Subcutaneous abdominal adipose tissue (tissue), 5 donors: Measurements from ENCODE around the gene CELF3.
"Not testable (repeated sequence)": the region's sequence is repeated elsewhere in the genome, so short reads cannot be mapped to it uniquely, and the experiment has no call there.

Experiments
- H3K27ac ChIP-seq: one replicate; pipeline ENCODE4 v1.7.0; 2013; ENCODE audit warnings: low read depth, mild to moderate bottlenecking, inconsistent platforms, low read length, moderate library complexity
- H3K27me3 ChIP-seq, 5 donors: one replicate each; pipeline ENCODE4 v1.7.0; 2013; ENCODE audit warnings: low read length in 5 of 5, inconsistent platforms in 1 of 5; ENCODE audit not compliant: control insufficient read depth in 5 of 5, insufficient read depth in 4 of 5
- H3K36me3 ChIP-seq, 5 donors: one replicate each; pipeline ENCODE4 v1.7.0; 2013; ENCODE audit warnings: low read length in 5 of 5; ENCODE audit not compliant: control insufficient read depth in 5 of 5, insufficient read depth in 5 of 5
- H3K4me1 ChIP-seq, 5 donors: one replicate each; pipeline ENCODE4 v1.7.0; 2013; ENCODE audit warnings: low read length in 5 of 5, mild to moderate bottlenecking in 3 of 5, moderate library complexity in 1 of 5; ENCODE audit not compliant: control insufficient read depth in 5 of 5, insufficient read depth in 5 of 5
- H3K4me3 ChIP-seq, 5 donors: one replicate each; pipeline ENCODE4 v1.7.0; 2013; ENCODE audit warnings: low read length in 5 of 5, low read depth in 1 of 5
- H3K9ac ChIP-seq, 5 donors: one replicate each; pipeline ENCODE4 v1.7.0; 2013; ENCODE audit warnings: low read length in 5 of 5, mild to moderate bottlenecking in 4 of 5, moderate library complexity in 3 of 5
- H3K9me3 ChIP-seq, 5 donors: one replicate each; pipeline ENCODE4 v1.7.0; 2013; ENCODE audit warnings: low read length in 5 of 5; ENCODE audit not compliant: control insufficient read depth in 5 of 5
- donor health status: healthy.
- donor health status: healthy.
- donor health status: healthy.
- donor health status: healthy.
- donor health status: healthy.

Gene CELF3

DNA sequence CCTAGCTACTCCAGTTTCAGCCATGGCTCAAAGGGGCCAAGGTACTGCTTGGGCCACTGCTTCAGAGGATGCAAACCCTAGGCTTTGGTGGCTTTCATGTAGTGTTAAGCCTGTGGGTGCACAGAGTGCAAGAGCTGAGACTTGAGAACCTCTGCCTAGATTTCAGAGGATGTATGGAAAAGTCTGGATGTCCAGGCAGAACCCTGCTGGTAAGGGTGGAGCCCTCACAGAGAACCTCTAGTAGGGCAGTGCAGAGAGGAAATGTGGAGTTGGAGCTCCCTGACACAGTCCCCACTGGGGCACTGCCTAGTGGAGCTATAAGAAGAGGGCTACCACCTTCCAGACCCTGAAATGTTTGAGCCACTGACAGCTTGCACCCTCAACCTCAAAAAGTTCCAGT, 20.9 kb upstream of the CELF3 start:
- Histone ChIP-seq H3K27ac (no peak overlapping the region), H3K27me3 (peaks cover 0 to 4% (median 0%) of the 10 kb centered on the region in 5 donors), H3K9ac (no peak overlapping the region), H3K4me1 (peaks cover 0 to 6% (median 2%) of the 10 kb centered on the region in 5 donors), H3K4me3 (no peak overlapping the region), H3K36me3 (no peaks in the 10 kb centered on the region), H3K9me3 (peaks cover 0 to 9% (median 6%) of the 10 kb centered on the region in 5 donors)

GRCh38 chr1:151737026-151737425, 20.4 kb upstream of the CELF3 start:
- no peak overlapping the region for H3K4me3 ChIP-seq
- H3K27ac ChIP-seq = no peak overlapping the region
- H3K4me1 ChIP-seq = peaks cover 0 to 6% (median 2%) of the 10 kb centered on the region in 5 donors
- peaks cover 0 to 5% (median 0%) of the 10 kb centered on the region in 5 donors for H3K27me3 ChIP-seq
- H3K36me3 ChIP-seq = no peaks in the 10 kb centered on the region
- no peak overlapping the region for H3K9ac ChIP-seq
- H3K9me3 ChIP-seq = peaks cover 0 to 9% (median 6%) of the 10 kb centered on the region in 5 donors

- peaks cover 0 to 20% (median 13%) of the 10 kb centered on the region in 5 donors for H3K27me3 ChIP-seq
- H3K9me3 ChIP-seq, H3K36me3 ChIP-seq, H3K4me3 ChIP-seq, H3K27ac ChIP-seq, H3K4me1 ChIP-seq, H3K9ac ChIP-seq: not testable (repeated sequence)
Measured at GRCh38 chr1:151733995-151734394, 17.4 kb upstream of the CELF3 start.

- Histone ChIP-seq H3K27ac (no peak overlapping the region), H3K36me3 (no peaks in the 10 kb centered on the region), H3K4me1 (peaks cover 0 to 3% (median 2%) of the 10 kb centered on the region in 5 donors), H3K27me3 (peaks cover 0 to 24% (median 13%) of the 10 kb centered on the region in 5 donors), H3K9ac (no peak overlapping the region), H3K9me3 (peaks cover 0 to 9% (median 6%) of the 10 kb centered on the region in 5 donors), H3K4me3 (no peak overlapping the region)
Measured at GRCh38 chr1:151733126-151733525, 16.5 kb upstream of the CELF3 start.

GRCh38 chr1:151729966-151730291, 13.3 kb upstream of the CELF3 start:
- Histone ChIP-seq H3K36me3 (no peaks in the 10 kb centered on the region), H3K4me1 (peaks cover 0 to 4% (median 1%) of the 10 kb centered on the region in 5 donors), H3K27ac (no peak overlapping the region), H3K27me3 (peaks cover 13 to 44% (median 15%) of the 10 kb centered on the region in 5 donors), H3K9me3 (no peaks in the 10 kb centered on the region), H3K4me3 (no peak overlapping the region), H3K9ac (no peak overlapping the region)

DNA sequence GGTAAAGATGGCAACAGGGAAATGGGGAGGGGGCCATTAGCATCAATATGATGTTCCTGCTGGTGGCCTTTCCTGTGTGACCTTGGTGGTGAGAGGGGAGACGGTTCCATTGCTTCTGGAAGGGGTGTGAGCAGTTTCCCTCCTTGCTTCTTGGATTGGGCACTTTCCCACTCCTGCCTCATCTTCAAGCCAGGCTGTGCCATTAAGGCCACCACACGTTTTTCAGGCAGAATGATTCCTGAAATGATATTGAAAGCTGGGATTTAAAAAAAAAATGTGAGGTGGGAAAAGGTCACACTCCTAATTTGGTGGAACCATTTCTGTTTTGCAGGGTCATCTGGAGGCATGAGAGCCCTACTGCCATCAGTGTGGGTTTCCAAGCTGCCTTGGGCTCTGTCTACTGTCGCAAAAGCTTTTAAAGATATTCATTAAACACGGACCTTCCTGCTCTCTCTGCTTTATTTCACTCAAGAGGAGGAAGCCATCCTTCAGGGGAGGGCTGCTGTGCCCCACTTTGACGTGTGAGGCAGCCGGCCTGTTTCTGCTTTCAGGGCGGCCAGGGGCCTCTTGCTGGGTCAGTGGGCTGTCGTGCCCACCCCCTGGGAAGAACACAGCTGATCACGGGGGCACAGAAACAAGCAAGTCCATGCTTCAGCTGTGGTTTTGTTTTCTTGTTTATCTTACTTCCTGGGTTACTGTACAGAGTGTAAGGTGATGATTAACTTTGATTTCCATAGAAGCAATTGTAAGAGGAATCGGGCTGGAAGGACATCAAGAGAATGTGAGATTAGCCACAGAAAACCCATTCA, 12.8 kb upstream of the CELF3 start:
- Histone ChIP-seq H3K4me1 (peaks cover 0 to 4% (median 0%) of the 10 kb centered on the region in 5 donors), H3K36me3 (no peaks in the 10 kb centered on the region), H3K9me3 (no peaks in the 10 kb centered on the region), H3K27me3 (peaks cover 13 to 47% (median 17%) of the 10 kb centered on the region in 5 donors), H3K4me3 (no peak overlapping the region), H3K27ac (no peak overlapping the region), H3K9ac (no peak overlapping the region)

DNA sequence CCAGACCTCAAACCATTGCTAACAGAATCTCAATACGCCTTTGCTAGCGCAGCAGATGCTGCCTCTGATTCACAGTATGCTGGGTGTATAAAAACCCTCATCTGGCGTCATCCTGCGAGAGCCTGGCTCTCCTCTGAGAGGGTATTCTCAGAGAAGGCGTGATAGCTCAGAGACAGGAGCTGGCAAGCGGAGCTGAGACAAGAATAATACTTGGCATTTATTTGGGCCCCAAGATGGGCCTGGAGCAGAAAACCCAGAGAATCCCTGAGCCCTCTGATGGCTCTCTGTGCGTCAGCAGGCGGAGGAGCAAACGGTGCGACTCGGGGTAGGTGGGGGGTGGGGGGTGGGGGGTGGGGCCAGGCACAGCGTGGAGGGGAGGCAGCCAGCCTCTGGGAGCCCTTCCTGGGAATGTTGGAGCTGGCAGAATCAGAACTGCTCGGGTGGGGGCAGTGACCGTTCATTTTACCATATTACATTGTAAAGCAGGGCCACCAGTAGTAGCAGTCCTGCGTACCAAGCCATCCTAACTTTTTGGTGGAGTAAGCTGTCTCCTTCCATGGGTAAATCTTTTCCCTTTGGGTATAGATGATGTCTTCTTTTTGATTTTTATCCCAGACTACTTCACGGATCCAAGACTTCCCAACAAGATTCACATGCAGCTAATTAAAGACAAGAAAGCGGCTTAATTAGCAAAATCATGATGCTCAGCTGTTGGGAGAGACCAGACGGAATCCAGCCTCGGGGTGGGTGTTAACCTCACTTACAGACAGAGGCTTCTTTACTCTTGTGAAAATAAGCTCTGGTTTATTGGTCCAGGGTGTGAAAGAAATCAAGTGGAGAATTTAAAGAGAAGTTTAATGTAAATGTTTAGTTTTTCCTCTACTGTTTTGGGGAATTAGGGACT, 11.8 kb upstream of the CELF3 start:
- Histone ChIP-seq H3K4me1 (peaks cover 0 to 4% (median 0%) of the 10 kb centered on the region in 5 donors), H3K4me3 (no peak overlapping the region), H3K9ac (no peak overlapping the region), H3K27ac (no peak overlapping the region), H3K36me3 (no peaks in the 10 kb centered on the region), H3K9me3 (no peaks in the 10 kb centered on the region), H3K27me3 (peaks cover 16 to 52% (median 21%) of the 10 kb centered on the region in 5 donors)

DNA sequence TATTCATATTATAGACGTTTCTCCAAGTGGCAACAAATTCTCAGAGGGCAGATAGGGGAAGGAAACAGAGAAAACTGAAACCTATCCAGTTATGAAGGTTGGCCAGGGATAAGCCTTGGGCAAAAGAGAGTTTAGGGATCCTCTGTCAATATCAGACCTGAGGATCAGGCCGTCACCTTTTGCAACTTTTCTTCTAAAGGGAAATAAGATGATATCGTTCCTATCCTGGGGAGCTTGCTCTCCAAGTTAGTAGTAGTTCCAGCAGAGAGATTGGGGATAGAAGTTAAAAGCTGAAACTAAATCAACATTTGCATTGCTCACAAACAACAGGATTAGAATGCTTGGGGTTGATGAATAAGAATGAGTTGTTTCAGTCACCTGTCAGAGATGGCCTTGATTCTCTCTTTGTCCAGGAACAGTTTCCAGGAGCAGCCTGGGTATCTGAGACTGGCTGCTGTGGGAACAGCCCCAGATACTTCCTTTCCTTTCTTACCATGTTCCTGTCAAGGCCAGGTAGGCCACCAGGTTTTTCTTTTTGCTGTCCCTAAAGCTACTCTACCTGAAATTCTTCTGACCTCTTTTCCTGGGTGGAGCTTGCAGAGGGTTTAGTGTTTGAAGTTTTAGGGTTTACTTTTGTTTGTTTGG, 7.2 kb upstream of the CELF3 start:
- no peaks in the 10 kb centered on the region for H3K36me3 ChIP-seq
- no peak overlapping the region for H3K9ac ChIP-seq
- H3K4me1 ChIP-seq = peaks cover 0 to 20% (median 17%) of the 10 kb centered on the region in 5 donors
- H3K27ac ChIP-seq = no peak overlapping the region
- H3K9me3 ChIP-seq = no peaks in the 10 kb centered on the region
- H3K4me3 ChIP-seq = no peak overlapping the region
- H3K27me3 ChIP-seq = peaks cover 5 to 32% (median 21%) of the 10 kb centered on the region in 5 donors

DNA sequence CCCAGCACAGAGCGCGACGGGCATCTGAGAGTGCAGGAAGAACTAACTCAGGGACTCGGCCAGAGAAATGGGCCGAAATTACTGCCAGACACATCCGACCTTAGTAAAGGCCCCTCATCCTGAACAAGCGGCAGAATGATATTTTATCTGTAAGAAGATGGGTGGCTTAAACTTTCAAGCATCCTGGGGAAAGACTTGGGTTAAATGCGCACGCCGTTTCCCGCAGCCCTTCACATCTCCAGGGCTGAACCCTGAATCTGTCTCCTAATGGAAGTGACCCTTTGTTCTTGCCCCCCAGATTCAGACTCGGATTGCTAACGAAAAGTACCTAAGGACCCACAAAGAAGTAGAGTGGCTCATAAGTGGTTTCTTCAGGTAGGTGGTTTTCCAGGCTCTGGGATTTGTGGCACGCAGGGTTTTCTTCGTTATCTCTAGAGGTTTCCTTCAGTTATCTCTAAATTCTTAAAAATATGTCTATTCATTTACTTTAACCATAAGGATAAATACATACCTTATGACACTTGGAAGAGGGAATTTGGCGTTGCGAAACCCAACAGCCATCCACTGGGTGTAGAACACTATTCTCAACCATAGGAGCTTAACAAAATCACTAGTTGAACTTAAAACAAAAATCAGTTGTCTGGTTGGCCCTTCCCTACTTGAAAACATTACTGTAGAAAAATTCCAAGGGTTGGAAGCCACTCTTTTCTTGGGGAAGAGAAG, 5.3 kb upstream of the CELF3 start:
- H3K36me3 ChIP-seq = no peaks in the 10 kb centered on the region
- peaks cover 0 to 21% (median 18%) of the 10 kb centered on the region in 5 donors for H3K4me1 ChIP-seq
- H3K9ac ChIP-seq = peak overlapping the region in 1 of 5 donors; percentile 35
- no peak overlapping the region for H3K27ac ChIP-seq
- H3K4me3 ChIP-seq = peak overlapping the region; percentile 35 to 60 (median 56)
- peaks cover 18 to 30% (median 27%) of the 10 kb centered on the region in 5 donors for H3K27me3 ChIP-seq
- no peaks in the 10 kb centered on the region for H3K9me3 ChIP-seq
